Measurements from ENCODE around the gene TRAPPC1.
"Not testable (repeated sequence)": the region's sequence is repeated elsewhere in the genome, so short reads cannot be mapped to it uniquely, and the experiment has no call there.

Gene TRAPPC1, protein sequence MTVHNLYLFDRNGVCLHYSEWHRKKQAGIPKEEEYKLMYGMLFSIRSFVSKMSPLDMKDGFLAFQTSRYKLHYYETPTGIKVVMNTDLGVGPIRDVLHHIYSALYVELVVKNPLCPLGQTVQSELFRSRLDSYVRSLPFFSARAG

DNA sequence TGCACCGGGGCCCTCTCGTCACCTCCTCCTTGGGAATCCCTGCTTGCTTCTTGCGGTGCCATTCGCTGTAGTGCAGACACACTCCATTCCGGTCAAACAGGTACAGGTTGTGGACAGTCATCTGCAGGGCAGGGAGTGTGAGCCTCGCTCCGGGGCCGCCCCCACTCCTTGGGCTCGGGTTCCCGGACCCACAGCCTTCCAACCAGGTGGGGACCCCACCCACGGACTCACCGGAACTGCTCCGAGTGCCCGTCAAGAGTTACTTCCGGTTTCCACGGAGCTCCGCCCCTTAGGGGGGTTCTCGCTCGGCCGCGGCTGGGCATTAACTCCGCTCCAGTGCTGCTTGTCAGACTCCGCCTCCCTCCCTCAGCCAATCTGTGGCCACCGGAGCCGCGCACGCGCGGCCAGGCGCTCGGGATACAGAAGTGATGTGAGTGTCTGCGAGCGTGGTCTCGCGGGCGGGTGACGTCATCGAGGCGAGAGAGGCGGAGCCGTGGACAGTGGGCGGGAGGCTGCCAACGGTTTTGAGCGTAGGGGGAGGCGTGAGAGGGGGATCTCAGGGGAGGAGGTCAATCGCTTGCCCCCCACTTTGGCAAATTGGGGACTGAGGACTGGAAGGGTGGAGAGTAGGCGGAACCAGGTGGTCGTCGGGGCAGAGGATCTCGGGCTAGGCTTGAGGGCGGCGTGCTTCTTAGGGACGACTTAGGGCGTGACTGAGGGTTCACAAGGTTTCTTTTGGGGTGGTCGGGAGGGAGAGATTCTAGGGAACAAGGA lies at the start of gene TRAPPC1, which contains the start of gene CNTROB:
Gene TRAPPC1 (minus strand): TSS at position 238 of the 774 bp plus-strand sequence. CDS start 117 bp downstream, at position 121.
Gene CNTROB (plus strand): TSS at position 498 of the 774 bp plus-strand sequence. CDS start 874 bp downstream, outside the sequence.
- DNase-seq = peak; percentile 100

DNA sequence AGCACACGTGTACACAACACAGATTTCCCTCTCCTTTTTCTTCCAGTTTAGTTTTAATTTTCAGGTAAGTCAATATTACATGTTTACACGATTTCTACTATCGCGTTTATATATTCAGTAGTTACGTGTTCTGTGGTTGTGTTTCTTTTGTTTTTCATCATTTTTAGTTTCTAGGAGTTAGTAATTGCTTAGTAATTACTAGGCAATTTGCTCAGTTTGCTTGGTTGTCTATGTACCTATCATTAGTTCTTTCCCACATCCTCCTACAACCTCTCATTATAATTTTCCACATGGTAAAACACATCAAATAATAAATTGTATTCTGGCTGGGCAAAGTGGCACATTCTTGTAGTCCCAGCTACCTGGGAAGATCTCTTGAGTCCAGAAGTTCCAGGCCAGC lies 46.1 kb upstream of the TRAPPC1 start:
- DNase-seq = no peak

DNA sequence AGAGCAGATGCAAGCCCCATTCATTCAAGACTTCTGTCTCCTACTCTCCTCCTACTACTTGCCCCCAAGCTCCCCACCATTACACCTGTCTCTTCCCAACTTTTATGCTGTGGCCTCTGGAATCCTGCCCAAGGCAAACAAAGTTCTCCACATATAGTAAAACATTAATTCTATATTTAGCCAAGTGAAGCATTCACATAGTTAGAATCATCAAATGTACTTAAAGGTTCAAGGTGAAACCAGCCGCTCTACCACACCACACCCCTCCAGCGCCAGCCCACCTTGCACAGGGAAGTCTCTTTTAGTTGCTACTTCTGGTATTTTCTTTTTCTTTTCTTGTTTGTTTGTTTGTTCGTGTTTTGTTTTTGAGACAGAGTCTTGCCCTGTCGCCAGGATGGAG lies 45.3 kb upstream of the TRAPPC1 start:
- no peak for DNase-seq

DNA sequence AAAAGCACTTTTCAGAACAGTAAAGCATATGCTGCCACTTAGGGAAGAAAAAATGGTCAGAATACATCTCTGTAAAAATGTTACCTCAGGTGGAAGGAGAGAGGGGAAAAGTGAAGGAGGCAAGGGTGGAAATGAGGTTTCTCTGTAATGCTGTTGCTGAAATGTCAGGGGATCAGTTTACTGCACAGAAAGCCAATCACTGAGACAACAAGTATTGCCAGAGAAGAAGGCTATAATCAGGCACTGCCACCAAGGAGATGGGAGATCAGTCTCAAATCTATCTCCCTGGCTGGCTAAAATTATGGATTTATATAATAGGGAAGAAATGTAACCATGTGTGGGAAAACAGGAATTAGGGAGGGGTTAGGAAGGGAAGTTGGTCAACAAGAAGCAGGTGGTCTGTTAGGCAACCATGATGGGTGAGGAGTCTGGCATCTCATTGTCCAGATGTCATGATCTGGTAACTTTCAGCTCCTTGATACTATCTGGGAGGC lies 42.9 kb upstream of the TRAPPC1 start:
- DNase-seq = no peak

DNA sequence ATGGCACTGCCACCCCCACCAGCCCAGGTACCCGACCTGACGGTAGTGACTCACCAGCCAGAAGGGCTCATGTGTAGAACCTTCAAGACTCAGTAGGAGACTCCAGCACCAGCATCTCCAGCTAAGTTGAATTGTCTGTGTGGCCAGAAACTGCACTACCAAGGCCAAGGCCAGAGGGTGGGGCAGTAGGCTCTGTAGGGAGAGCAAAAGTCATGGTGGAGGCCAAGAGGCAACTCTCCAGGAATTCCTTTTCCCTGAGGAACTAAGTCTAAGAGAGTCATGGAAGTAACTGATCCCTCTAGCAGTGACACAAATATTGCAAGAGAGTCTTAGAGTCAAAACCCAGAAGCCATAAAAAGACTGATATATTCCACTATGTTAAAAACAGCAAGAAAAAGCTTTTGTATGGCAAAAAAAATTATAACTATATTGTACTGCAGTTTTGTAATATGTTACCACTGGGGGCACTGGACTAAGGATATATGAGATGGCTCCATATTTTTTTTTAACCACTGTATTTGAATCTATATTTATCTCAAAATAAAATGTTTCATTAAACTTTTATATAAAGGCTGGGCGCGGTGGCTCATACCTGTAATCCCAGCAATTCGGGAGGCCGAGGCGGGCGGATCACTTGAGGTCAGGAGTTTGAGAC lies 40.5 kb upstream of the TRAPPC1 start:
- peak in 1 of 3 donors; percentile 13 for DNase-seq

DNA sequence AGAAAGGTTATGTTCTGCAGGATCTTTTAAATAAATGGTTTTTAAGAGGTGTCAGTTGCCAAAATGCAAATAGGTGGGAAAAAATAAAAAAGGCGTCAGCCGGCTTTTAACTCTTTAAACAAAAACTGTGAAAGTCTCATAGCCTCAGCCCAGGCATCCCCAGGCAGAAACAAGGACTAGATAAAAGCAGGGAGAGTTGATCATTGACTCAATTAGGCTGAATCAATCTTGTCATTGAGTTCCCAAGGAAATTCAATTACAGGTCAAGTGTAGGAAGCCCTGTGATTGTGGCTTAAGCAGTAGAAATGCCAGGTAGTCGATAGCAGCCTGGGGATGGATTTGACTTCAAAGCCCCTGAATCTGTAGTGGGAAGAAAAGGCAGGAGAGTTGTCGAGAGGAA lies 39.9 kb upstream of the TRAPPC1 start:
- DNase-seq = no peak

DNA sequence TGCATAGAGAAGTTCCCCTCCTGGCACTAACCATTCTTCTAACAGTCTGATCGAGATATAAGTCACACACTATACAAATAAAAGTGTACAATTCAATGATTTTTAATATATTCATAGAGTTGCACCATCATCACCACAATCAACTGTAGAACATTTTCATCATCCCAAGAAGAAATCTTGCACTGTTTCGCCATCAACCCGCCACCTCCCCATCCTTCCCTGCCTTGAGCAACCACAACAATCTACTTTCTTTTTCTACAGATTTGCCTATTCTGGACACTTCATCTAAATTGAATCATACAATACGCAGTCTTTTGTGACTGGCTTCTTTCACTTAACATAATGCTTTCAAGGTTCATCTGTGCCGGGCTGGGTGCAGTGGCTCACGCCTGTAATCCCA lies 37.7 kb upstream of the TRAPPC1 start:
- peak; percentile 72 to 83 (median 74) for DNase-seq

DNA sequence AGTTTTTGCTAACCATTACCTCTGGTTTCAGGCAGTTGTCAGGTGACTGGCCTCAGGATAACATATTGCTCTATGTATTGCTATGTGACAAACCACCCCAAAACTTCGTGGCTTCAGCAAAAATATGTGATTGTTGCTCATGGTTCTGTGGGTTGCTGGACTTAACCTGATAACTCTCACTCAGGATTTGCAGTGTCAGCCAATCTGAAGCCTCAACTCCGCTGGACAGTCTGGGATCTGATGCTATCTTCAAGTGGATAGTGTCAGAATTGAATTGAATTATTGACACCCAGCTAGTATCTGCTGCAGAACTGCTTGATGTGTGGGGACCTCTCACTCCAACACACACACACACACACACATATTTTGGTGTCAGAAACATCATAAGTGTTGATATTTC lies 36.0 kb upstream of the TRAPPC1 start:
- no peak for DNase-seq

DNA sequence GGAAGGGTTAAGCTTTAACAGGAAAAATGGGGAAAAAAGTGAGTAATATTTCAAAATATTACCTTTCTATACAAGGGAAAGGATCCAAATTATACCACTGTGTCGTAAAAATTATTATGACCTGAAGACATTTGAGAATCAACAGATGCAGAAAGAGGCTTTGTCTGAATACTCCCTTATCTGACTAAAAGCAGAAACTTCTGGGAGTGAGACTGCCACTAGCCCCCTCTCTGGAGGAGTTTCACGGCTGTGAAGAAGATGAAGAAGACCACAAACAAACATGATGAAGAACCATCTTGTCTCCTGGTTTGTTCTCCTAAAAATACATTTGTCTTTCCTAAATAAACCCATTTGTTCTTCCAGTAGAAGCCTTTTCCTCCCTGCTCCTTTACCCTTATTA lies 29.7 kb upstream of the TRAPPC1 start:
- DNase-seq = no peak

DNA sequence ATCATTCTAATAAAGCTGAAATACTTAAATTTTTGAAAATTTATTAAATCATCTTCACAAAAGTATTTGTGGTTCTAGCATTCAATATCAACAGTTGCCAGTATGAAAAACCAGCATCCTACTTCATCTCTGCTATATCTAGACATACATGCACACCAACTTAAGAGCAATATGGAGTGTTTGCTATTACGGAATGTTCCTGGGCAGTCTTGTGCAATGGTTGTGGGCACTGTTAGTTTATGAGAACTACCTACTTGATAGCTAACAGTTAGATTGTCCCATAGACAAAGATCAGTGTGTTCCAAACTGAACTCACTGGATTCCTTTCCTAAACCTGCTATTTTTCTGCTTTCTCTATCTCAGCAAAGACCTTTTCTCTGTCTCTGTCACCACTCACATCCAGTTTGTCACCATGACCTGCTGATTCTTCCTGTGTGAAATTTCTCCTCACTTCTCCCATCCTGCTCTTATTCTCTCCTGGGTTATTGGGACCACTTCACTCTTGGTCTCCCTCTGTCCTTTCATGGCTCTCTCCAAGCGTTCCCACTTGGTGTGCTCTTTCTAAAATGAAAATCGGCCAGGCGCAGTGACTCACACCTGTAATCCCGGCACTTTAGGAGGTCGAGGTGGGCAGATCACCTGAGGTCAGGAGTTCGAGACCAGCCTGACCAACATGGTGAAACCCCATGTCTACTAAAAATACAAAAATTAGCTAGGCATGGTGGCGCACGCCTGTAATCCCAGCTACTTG lies 27.9 kb upstream of the TRAPPC1 start:
- DNase-seq = peak; percentile 38 to 58 (median 44)

DNA sequence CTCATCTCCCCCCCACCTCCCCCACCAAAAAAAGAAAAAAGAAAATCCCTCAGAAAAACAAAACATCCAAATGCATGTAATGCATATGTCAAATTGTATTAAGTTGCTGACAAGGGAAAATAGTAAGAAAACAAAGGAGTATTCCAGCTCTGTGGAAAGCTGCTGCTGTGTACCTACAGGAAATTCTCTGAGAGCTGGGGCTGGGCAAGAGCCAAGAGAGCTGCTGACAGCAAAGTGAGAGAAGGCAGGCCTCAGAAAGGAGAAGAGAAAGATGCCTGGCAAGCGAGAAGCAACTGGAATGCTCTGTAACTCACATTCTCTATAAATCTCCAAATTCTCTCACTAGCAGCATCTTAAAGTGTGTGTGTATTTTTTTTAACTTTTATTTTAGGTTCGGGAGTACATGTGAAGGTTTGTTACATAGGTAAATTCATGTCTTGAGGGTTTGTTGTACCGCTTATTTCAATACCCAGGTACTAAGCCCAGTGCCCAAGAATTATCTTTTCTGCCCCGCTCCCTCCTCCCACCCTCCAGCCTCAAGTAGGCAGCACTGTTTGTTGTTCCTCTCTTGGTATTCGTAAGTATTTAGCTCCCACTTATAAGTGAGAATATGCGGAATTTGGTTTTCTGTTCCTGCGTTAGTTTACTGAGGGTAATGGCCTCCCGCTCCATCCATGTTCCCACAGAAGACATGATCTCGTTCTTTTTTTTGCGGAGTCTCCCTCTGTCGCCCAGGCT lies 24.7 kb upstream of the TRAPPC1 start:
- peak; percentile 6 to 32 (median 12) for DNase-seq

DNA sequence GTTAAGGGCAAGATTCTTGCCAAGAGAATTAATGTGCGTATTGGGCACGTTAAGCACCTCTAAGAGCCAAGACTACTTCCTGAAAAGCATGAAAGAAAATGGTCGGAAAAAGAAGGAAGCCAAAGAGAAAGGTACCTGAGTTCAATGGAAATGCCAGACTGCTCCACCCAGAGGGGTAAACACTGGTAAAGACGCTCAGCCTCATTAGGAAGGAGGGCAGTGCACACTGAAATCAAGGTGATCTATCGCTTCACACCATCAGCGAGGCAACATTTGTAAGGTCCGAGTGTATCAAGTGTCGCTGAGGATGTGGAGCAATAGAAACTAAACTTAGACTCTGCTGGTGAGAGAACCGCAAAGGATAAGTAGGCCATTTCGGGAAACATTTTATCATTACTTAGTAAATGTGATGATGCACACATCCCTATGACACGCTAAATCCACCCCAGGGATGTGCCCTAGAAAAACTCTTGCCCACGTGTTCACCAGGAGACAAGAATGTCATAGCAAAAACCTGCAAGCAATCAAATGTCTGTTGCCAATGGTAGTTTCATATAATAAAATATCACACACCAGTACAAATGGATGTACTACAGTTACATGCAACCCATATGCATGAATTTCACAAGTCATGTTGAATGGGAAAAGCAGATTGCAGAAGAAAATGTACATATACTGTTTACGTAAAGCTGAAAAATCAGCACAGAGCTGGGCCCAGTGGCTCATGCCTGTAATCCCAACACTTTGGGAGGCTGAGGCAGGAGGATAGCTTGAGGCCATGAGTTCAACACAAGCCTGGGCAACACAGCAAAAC lies 23.9 kb upstream of the TRAPPC1 start:
- no peak for DNase-seq

DNA sequence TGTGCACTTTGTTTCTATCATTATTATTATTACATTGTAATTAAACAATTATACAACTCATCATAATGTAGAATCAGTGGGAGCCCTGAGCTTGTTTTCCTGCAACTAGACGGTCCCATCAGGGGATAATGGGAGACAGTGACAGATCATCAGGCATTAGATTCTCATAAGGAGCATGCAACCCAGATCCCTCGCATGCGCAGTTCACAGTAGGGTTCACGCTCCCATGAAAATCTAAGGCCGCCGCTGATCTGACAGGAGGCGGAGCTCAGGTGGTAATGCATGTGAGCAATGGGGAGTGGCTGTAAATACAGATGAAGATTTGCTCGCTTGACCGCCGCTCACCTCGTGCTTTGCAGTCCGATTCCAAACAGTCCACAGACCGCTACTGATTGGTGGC lies 21.5 kb upstream of the TRAPPC1 start:
- DNase-seq = not testable (repeated sequence)

DNA sequence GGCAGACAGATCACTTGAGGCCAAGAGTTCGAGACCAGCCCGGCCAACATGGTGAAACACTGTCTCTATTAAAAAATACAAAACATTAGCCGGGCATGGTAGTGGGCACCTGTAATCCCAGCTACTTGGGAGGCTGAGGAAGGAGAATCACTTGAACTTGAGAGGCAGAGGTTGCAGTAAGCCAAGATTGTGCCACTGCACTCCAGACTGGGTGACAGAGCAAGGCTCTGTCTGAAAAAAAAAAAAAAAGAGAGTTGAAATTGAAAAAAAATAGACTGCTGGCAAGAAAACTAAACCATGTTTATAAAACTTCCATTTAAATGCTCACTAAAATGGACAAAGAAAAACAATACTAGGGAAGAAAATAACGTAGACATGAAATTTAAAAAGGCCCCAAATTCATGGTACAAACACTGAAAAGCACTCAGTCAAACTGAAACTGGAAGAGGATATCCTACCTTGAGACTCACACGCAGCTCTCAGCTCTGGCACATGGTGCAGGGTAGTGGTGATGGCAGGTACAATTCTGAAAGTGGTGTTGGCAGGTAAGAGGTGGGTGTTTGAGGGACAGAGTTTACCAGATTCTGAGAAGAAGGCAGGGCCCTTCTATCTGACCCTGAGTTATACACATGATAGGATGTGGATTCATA lies 19.5 kb upstream of the TRAPPC1 start:
- DNase-seq = no peak

DNA sequence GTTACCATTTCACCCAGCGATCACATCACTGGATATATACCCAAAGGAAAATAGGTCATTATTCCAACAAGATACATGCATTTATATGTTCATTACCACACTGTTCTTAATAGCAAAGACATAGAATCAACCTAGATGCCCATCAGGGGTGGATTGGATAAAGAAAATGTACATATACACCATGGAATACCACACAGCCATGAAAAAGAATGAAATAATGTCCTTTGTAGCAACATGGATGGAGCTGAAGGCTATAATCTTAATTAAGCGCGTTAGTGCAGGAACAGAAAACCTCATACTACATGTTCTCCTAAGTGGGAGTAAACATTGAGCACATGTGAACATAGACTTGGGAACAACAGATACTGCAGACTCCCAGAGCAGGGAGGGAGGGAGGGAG lies 18.8 kb upstream of the TRAPPC1 start:
- DNase-seq = no peak

DNA sequence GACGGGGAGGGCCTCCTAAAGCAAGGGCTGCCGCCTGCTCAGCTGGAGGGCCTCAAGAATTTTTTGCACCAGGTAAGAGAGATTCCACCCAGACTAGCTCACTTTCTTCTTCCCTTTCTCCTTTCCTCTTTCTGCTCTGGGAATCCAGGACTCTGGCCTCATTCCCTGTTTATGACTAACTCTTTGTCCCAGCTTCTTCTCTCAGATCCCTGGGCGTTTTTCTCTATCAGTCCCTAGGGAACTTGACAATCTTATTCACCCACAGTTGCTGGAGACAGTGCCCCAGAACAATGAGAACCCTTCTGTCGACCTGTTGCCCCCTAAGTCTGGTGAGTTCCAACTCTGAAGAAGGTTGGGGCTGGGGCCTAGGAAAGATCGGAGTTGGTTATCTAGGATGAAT lies 15.9 kb upstream of the TRAPPC1 start:
- no peak for DNase-seq

DNA sequence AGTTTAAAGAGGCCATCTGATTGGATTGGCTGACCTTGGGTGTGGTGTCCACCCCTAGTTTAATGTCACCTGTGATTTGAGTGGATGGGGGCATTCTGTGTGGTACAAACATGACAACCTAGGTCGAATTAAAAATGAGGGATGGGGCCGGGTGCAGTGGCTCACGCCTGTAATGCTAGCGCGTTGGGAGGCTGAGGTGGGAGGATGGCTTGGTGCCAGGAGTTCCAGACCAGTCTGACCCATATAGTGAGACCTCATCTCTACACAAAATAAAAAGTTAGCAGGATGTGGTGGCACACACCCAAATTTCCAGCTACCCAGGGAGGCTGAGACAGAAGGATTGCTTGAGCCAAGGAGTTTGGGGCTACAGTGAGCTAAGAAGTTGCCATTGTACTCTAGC lies 14.7 kb upstream of the TRAPPC1 start:
- no peak for DNase-seq

DNA sequence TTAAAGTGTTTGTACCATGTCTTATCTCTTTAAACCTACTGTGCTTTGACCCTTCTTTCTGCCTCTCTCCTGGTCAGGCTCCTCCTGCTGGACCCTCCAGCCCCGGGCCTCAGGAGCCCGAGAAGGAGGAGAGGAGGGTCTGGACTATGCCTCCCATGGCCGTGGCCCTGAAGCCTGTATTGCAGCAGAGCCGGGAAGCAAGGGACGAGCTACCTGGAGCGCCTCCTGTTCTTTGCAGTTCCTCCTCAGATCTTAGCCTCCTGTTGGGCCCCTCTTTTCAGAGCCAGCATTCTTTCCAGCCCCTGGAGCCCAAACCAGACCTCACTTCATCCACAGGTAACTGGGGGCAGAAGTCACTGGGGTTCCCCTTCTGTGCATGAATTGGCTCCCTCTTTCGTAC lies 13.9 kb upstream of the TRAPPC1 start:
- DNase-seq = no peak

DNA sequence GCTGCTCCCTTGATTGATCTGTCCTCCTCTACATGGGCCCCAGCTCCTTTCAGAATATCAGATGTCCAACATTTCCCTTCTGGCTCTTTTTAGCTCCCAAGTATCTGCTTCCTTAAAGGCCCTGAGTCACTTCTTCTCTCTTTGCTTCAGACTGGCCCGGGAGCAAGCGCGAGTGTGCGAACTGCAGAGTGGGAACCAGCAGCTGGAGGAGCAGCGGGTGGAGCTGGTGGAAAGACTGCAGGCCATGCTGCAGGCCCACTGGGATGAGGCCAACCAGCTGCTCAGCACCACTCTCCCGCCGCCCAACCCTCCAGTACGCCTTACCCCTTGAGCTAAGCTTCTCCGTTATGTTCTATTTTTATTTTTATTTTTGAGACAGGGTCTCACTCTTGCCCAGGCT lies 12.6 kb upstream of the TRAPPC1 start:
- no peak for DNase-seq

DNA sequence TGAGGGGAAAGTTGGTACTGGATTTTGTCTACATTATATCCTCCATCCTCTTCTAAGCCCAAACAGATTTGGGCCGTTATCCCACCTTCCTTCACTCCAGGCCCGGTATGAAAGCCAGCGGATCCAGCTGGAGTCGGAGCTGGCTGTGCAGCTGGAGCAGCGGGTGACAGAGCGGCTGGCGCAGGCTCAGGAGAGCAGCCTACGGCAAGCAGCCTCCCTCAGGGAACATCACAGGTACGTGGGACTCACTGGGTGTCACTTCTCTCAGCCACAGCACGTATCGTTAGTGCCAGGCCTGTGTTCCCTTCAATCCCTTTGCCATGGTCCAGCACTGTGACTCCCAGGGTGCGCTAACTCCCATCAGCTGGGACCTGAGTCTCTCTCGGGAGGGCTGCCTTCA lies 11.5 kb upstream of the TRAPPC1 start:
- DNase-seq = no peak

DNA sequence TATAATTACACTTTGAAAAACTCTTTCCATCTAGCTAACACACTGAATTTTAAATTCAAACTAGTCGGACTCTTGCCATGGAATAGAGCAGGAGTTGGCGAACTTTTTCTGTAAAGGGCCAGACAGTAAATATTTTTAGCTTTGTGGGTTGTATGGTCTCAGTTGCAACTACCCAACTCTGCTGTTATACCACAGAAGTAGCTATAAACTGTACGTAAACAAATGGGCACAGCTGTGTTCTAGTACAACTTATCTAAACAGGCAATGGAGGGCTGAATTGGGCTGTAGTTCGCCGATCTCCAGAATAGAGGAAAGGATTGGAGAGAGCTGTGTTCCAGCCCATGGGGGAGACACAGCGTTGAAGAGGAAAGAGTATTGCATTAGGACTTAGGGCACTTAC lies 9.0 kb upstream of the TRAPPC1 start:
- no peak for DNase-seq
